H9 (cell line): ENCODE data around the gene DPH2. TPM values are rescaled to one million over a fixed set of nuclear protein-coding genes. Genes with fewer than 3 reads are reported as not detected.

Source experiments
- DNase-seq: peaks from one replicate; pipeline ENCODE4 v3.0.0-alpha.2; 2017
- H2AFZ ChIP-seq: one replicate; pipeline ENCODE4 v1.6.1; 2013; ENCODE audit warnings: mild to moderate bottlenecking, low read length, control low read depth, moderate library complexity
- H2AK5ac ChIP-seq: 2 replicates; pipeline ENCODE4 v1.6.1; 2013; ENCODE audit warnings: low read length, control low read depth, mixed read lengths; ENCODE audit not compliant: insufficient read length
- H2BK120ac ChIP-seq: one replicate; pipeline ENCODE4 v1.6.1; 2013; ENCODE audit warnings: low read depth, mild to moderate bottlenecking, low read length, control low read depth, inconsistent platforms; ENCODE audit not compliant: poor library complexity, severe bottlenecking
- H2BK12ac ChIP-seq: 2 replicates; pipeline ENCODE4 v1.6.1; 2013; ENCODE audit warnings: low read length, control low read depth, mixed read lengths, low read depth; ENCODE audit not compliant: insufficient read length
- H2BK15ac ChIP-seq: 2 replicates; pipeline ENCODE4 v1.6.1; 2013; ENCODE audit warnings: low read depth, low read length, control low read depth
- H2BK20ac ChIP-seq: one replicate; pipeline ENCODE4 v1.6.1; 2013; ENCODE audit warnings: low read depth, mild to moderate bottlenecking, low read length, control low read depth, inconsistent platforms; ENCODE audit not compliant: poor library complexity, severe bottlenecking
- H2BK5ac ChIP-seq: 2 replicates; pipeline ENCODE4 v1.6.1; 2013; ENCODE audit warnings: low read length, control low read depth, mixed read lengths; ENCODE audit not compliant: insufficient read length
- H3K14ac ChIP-seq: 2 replicates; pipeline ENCODE4 v1.6.1; 2013; ENCODE audit warnings: low read length, control low read depth; ENCODE audit not compliant: insufficient read depth
- H3K18ac ChIP-seq: 2 replicates; pipeline ENCODE4 v1.6.1; 2013; ENCODE audit warnings: low read depth, mild to moderate bottlenecking, mixed read lengths, low read length, control low read depth; ENCODE audit not compliant: insufficient read length
- H3K23ac ChIP-seq: 2 replicates; pipeline ENCODE4 v1.6.1; 2013; ENCODE audit warnings: low read length, control low read depth, mixed read lengths, low read depth; ENCODE audit not compliant: insufficient read length
- H3K23me2 ChIP-seq: 2 replicates; pipeline ENCODE4 v1.6.1; 2013; ENCODE audit warnings: low read depth, mild to moderate bottlenecking, mixed read lengths, low read length, control low read depth; ENCODE audit not compliant: insufficient read length, poor library complexity, severe bottlenecking
- H3K27ac ChIP-seq: 2 replicates; pipeline ENCODE4 v1.5.1; 2013; ENCODE audit warnings: low read length, control low read depth, mixed read lengths, low read depth; ENCODE audit not compliant: insufficient read length
- H3K27me3 ChIP-seq: 2 replicates; pipeline ENCODE4 v1.6.1; 2013; ENCODE audit warnings: low read length, control low read depth, inconsistent platforms; ENCODE audit not compliant: insufficient read depth
- H3K4ac ChIP-seq: 2 replicates; pipeline ENCODE4 v1.6.1; 2013; ENCODE audit warnings: low read depth, mild to moderate bottlenecking, control low read depth, inconsistent platforms, low read length, moderate library complexity
- H3K4me1 ChIP-seq: 2 replicates; pipeline ENCODE4 v1.6.1; 2013; ENCODE audit warnings: low read length, control low read depth, inconsistent platforms; ENCODE audit not compliant: insufficient read depth
- H3K4me2 ChIP-seq: 2 replicates; pipeline ENCODE4 v1.6.1; 2013; ENCODE audit warnings: low read length, control low read depth, mixed read lengths; ENCODE audit not compliant: insufficient read length, insufficient read depth
- H3K56ac ChIP-seq: 2 replicates; pipeline ENCODE4 v1.6.1; 2013; ENCODE audit warnings: low read depth, mild to moderate bottlenecking, mixed read lengths, low read length, control low read depth; ENCODE audit not compliant: insufficient read length
- H3K79me1 ChIP-seq: 2 replicates; pipeline ENCODE4 v1.6.1; 2013; ENCODE audit warnings: low read depth, mild to moderate bottlenecking, moderate library complexity, low read length, control low read depth, inconsistent platforms; ENCODE audit not compliant: insufficient read depth, poor library complexity, severe bottlenecking
- H3K79me2 ChIP-seq: 2 replicates; pipeline ENCODE4 v1.6.1; 2013; ENCODE audit warnings: low read length, control low read depth, inconsistent platforms; ENCODE audit not compliant: insufficient read depth
- H3K9ac ChIP-seq: 2 replicates; pipeline ENCODE4 v1.6.1; 2013; ENCODE audit warnings: low read length, control low read depth, mixed read lengths; ENCODE audit not compliant: insufficient read length; ENCODE audit errors: extremely low read depth
- H3K9me3 ChIP-seq: one replicate; pipeline ENCODE4 v1.6.1; 2013; ENCODE audit warnings: low read depth, low read length, inconsistent platforms; ENCODE audit not compliant: control insufficient read depth
- H3T11ph ChIP-seq: one replicate; pipeline ENCODE4 v1.6.1; 2013; ENCODE audit warnings: mild to moderate bottlenecking, low read length, control low read depth, inconsistent platforms
- H4K20me1 ChIP-seq: one replicate; pipeline ENCODE4 v1.6.1; 2013; ENCODE audit not compliant: control insufficient read depth, insufficient read length, insufficient read depth
- H4K5ac ChIP-seq: 2 replicates; pipeline ENCODE4 v1.6.1; 2013; ENCODE audit warnings: low read depth, mild to moderate bottlenecking, mixed read lengths, low read length, control low read depth; ENCODE audit not compliant: insufficient read length
- H4K8ac ChIP-seq: replicated peaks from 2 replicates; pipeline ENCODE4 v1.6.1; 2013; ENCODE audit warnings: low read length, control low read depth, mixed read lengths, low read depth; ENCODE audit not compliant: insufficient read length
- H4K91ac ChIP-seq: 2 replicates; pipeline ENCODE4 v1.6.1; 2013; ENCODE audit warnings: low read depth, mild to moderate bottlenecking, moderate library complexity, mixed read lengths, low read length, control low read depth; ENCODE audit not compliant: insufficient read length
- H3K27ac Mint-ChIP-seq, 3 experiments: 2 replicates in 2 of 3; 3 replicates in 1 of 3; pipeline ENCODE4 v1.8.0; 2020 to 2021; ENCODE audit warnings: mixed read lengths in 3 of 3, mild to moderate bottlenecking in 1 of 3, moderate library complexity in 1 of 3
- H3K27me3 Mint-ChIP-seq: 2 replicates; pipeline ENCODE4 v1.8.0; 2021; ENCODE audit warnings: low read depth, mild to moderate bottlenecking, moderate library complexity, mixed read lengths
- H3K36me3 Mint-ChIP-seq, 3 experiments: 2 replicates in 2 of 3; 3 replicates in 1 of 3; pipeline ENCODE4 v1.8.0; 2020 to 2021; ENCODE audit warnings: low read depth in 3 of 3, mixed read lengths in 3 of 3; ENCODE audit not compliant: insufficient read depth in 1 of 3
- H3K4me1 Mint-ChIP-seq, 2 experiments: 2 replicates each; pipeline ENCODE4 v1.8.0; 2020; ENCODE audit warnings: mixed read lengths in 2 of 2
- H3K4me3 Mint-ChIP-seq, 2 experiments: 2 replicates in 1 of 2; 3 replicates in 1 of 2; pipeline ENCODE4 v1.8.0; 2020 to 2021; ENCODE audit warnings: mild to moderate bottlenecking in 2 of 2, mixed read lengths in 2 of 2, moderate library complexity in 1 of 2
- H3K9me3 Mint-ChIP-seq, 2 experiments: 2 replicates in 1 of 2; 3 replicates in 1 of 2; pipeline ENCODE4 v1.8.0; 2020; ENCODE audit warnings: mild to moderate bottlenecking in 2 of 2, mixed read lengths in 2 of 2, moderate library complexity in 1 of 2
- CTCF ChIP-seq: fragments of 200-600 bp; sonication (generic); conservative IDR thresholded peaks from 3 replicates; pipeline ENCODE4 v1.8.0; 2021; ENCODE audit warnings: antibody characterized with exemption, mild to moderate bottlenecking
- whole genome bisulfite sequencing: extraction: QIAGEN DNeasy Blood & Tissue Kit; methylation state at CpG from one replicate; pipeline ENCODE4 v1.1.7; 2013; ENCODE audit warnings: missing lambda C conversion rate, low lambda C conversion rate, mixed read lengths; ENCODE audit not compliant: insufficient read length; ENCODE audit errors: extremely low coverage; 5-methylcytosine and 5-hydroxymethylcytosine counted together
- total RNA-seq: library from RNA; stranded (reverse); gene quantifications from 2 replicates; pipeline ENCODE4 v1.2.1, GENCODE V29; 2021

The DPH2 gene
- total RNA-seq, 1 experiment from 2014 or later, result 74.4 TPM

- H3K4me1 ChIP-seq, result no peaks in the 10 kb centered on the region
- peaks cover 5 to 6% (median 6%) of the 10 kb centered on the region in 3 experiments; a peak in 5 of 7 replicates for H3K36me3 Mint-ChIP-seq
- no peak overlapping the region for H2BK120ac ChIP-seq
- H3K9me3 ChIP-seq, result no peaks in the 10 kb centered on the region
- H3K56ac ChIP-seq, result no peak overlapping the region
- no peak overlapping the region for H2BK20ac ChIP-seq
- no peak overlapping the region for H2BK15ac ChIP-seq
- no peak for DNase-seq
- H3K23ac ChIP-seq, result no peak overlapping the region
- H3T11ph ChIP-seq, result no peak overlapping the region
- no peaks in the 10 kb centered on the region for H3K79me1 ChIP-seq
- no peak for TF ChIP-seq CTCF
- no peaks in the 10 kb centered on the region for H3K27me3 ChIP-seq
- H2BK5ac ChIP-seq, result no peak overlapping the region
- H3K27ac ChIP-seq, result no peak overlapping the region
- peaks cover 16 to 23% of the 10 kb centered on the region in 2 experiments for H3K4me1 Mint-ChIP-seq
- H3K23me2 ChIP-seq, result peaks cover 10% of the 10 kb centered on the region
- H2AK5ac ChIP-seq, result no peak overlapping the region
- H3K79me2 ChIP-seq, result no peaks in the 10 kb centered on the region
- H2AFZ ChIP-seq, result no peak overlapping the region
- H3K4me2 ChIP-seq, result peak overlapping the region; percentile 80
- H4K91ac ChIP-seq, result no peak overlapping the region
- no peak overlapping the region for H3K14ac ChIP-seq
- H4K8ac ChIP-seq, result no peak overlapping the region
- no CpG with 5 or more reads among the region's 11 CpGs for WGBS
- no peak overlapping the region for H2BK12ac ChIP-seq
- H3K9ac ChIP-seq, result no peak overlapping the region
- no peaks in the 10 kb centered on the region for H4K20me1 ChIP-seq
- H3K27me3 Mint-ChIP-seq, result peaks cover 6% of the 10 kb centered on the region
- peak overlapping the region; percentile 81 to 93 for H3K4me3 Mint-ChIP-seq
- no peak overlapping the region for H4K5ac ChIP-seq
- no peak overlapping the region for H3K4ac ChIP-seq
- peak overlapping the region in 2 of 3 experiments; percentile 52 to 93; a peak in 3 of 7 replicates for H3K27ac Mint-ChIP-seq
- no peak overlapping the region for H3K18ac ChIP-seq
- H3K9me3 Mint-ChIP-seq, result no peaks in the 10 kb centered on the region
Measured at GRCh38 chr1:43992232-43992995, 22.6 kb downstream of the DPH2 start.
